ENCODE results near the gene SNORC.

DNA sequence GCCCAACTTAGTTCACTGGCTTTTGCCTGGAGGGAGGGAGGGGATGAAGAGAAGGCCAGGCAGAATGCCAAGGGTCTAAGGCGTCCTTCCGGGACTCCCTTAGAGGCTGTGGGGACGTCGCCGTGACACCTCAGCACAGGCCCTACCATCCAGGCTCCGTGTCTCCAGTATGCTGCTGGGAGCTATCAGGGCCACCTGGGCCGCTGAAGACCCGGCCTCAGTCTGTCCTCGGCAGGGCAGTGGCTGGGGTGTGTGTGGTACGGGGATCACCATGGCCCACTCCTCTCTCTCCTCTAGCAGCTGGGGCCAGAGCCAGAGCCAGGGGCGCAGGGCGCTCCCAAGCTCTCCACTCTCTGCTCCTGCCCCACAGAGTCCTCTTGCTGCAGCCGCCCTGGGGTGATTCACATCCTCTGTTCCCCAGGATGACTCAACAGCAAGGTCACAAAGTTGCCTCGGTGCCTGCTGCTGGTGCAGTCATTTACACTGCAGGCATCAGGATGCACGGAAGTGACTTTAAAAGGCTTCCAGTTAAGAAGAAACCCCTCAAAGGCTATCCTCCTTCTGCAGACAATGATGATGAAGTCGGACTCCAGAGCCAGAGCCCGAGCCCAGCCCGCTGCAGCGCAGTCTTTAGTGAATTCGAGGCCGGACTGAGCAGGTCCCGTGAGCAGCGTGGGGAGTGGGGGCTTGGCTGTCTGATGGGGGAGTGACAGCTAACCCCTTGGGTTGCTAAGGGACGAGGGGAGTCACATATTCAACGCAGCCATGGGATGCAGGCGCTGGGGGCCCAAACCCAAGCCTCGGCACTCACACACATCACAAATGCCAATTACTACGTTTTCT is 31.9 kb downstream of the SNORC start:
- TF ChIP-seq, protein P1, sequence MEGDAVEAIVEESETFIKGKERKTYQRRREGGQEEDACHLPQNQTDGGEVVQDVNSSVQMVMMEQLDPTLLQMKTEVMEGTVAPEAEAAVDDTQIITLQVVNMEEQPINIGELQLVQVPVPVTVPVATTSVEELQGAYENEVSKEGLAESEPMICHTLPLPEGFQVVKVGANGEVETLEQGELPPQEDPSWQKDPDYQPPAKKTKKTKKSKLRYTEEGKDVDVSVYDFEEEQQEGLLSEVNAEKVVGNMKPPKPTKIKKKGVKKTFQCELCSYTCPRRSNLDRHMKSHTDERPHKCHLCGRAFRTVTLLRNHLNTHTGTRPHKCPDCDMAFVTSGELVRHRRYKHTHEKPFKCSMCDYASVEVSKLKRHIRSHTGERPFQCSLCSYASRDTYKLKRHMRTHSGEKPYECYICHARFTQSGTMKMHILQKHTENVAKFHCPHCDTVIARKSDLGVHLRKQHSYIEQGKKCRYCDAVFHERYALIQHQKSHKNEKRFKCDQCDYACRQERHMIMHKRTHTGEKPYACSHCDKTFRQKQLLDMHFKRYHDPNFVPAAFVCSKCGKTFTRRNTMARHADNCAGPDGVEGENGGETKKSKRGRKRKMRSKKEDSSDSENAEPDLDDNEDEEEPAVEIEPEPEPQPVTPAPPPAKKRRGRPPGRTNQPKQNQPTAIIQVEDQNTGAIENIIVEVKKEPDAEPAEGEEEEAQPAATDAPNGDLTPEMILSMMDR (IDR thresholded peaks at IDR 0.05; ENCODE audit: low read depth, low read length, missing input control), result no peak
- TF ChIP-seq ZBTB33 (IDR thresholded peaks at IDR 0.05) (no peak), YY1 (IDR thresholded peaks at IDR 0.05) (no peak), MAX (IDR thresholded peaks at IDR 0.05) (no peak), TAF1 (conservative IDR thresholded peaks at IDR 0.05) (no peak), ATF3 (IDR thresholded peaks at IDR 0.05) (no peak), REST (IDR thresholded peaks at IDR 0.05) (no peak)

All from liver (tissue), 3 donors.